Left ventricle myocardium inferior (tissue), 1 donor: ENCODE results near the gene CBLL1. TPM values are rescaled to one million over a fixed set of nuclear protein-coding genes. Genes with fewer than 3 reads are reported as not detected.

ENCODE experiments used
- DNase-seq: peaks from one replicate; pipeline ENCODE4 v3.0.0-alpha.2; 2020
- H3K27ac ChIP-seq: fragments of 200-600 bp; replicated peaks from 2 replicates; pipeline ENCODE4 v1.8.0; 2021
- H3K27me3 ChIP-seq: fragments of 200-600 bp; 2 replicates; pipeline ENCODE4 v1.8.0; 2021; ENCODE audit warnings: low read depth
- H3K36me3 ChIP-seq: fragments of 200-600 bp; 2 replicates; pipeline ENCODE4 v1.8.0; 2021
- H3K4me1 ChIP-seq: fragments of 200-600 bp; 2 replicates; pipeline ENCODE4 v1.8.0; 2021
- H3K4me3 ChIP-seq: fragments of 200-600 bp; 2 replicates; pipeline ENCODE4 v1.8.0; 2021; ENCODE audit warnings: mild to moderate bottlenecking, moderate library complexity
- H3K9me3 ChIP-seq: fragments of 200-600 bp; replicated peaks from 2 replicates; pipeline ENCODE4 v1.8.0; 2021
- CTCF ChIP-seq: fragments of 200-600 bp; IDR thresholded peaks from 2 replicates; pipeline ENCODE4 v1.8.0; 2021; ENCODE audit warnings: antibody characterized with exemption, mild to moderate bottlenecking, borderline replicate concordance
- intact Hi-C: fragments of 100-400 bp; cut with micrococcal nuclease; formaldehyde crosslinking; loops from one replicate; pipeline ENCODE4 v1.11.0; 2022
- total RNA-seq: library from RNA; stranded (reverse); fragmentation: NEBNext Ultra II Directional; extraction: Animal tissue kit (Norgen Biotek cat#: 25700); gene quantifications from one replicate; pipeline ENCODE4 v1.2.1, GENCODE V29; 2021
- donor health status: DM: no; HTN: yes; CAD: no; lungs with severe emphysema.

Gene CBLL1
- total RNA-seq, 1 donor from 2014 or later = 21.6 TPM

- TF ChIP-seq CTCF = no peak
- Histone ChIP-seq H3K36me3 (no peaks in the 10 kb centered on the region), H3K27ac (no peak overlapping the region), H3K27me3 (no peaks in the 10 kb centered on the region), H3K4me1 (peaks cover 14% of the 10 kb centered on the region), H3K9me3 (no peaks in the 10 kb centered on the region), H3K4me3 (no peak overlapping the region)
- intact Hi-C loops = no loop called here
- DNase-seq = no peak
Observed at GRCh38 chr7:107701191-107701590, 42.8 kb upstream of the CBLL1 start.

GRCh38 chr7:107703219-107703618, 40.7 kb upstream of the CBLL1 start:
- DNase-seq = no peak
- H3K36me3 ChIP-seq = no peaks in the 10 kb centered on the region
- no peaks in the 10 kb centered on the region for H3K27me3 ChIP-seq
- H3K4me3 ChIP-seq = no peak overlapping the region
- H3K27ac ChIP-seq = peak overlapping the region; percentile 2
- H3K4me1 ChIP-seq = peaks cover 14% of the 10 kb centered on the region
- TF ChIP-seq CTCF = no peak
- intact Hi-C loops = no loop called here
- H3K9me3 ChIP-seq = no peaks in the 10 kb centered on the region

- H3K27me3 ChIP-seq = no peaks in the 10 kb centered on the region
- intact Hi-C loops = no loop called here
Observed at GRCh38 chr7:107703872-107704271, 40.1 kb upstream of the CBLL1 start.

GRCh38 chr7:107708956-107709355, 35.0 kb upstream of the CBLL1 start:
- no peak overlapping the region for H3K4me3 ChIP-seq
- H3K4me1 ChIP-seq = no peaks in the 10 kb centered on the region
- no peak for DNase-seq
- no peaks in the 10 kb centered on the region for H3K9me3 ChIP-seq
- no peaks in the 10 kb centered on the region for H3K27me3 ChIP-seq
- no peak overlapping the region for H3K27ac ChIP-seq
- intact Hi-C loops = no loop called here
- no peak for TF ChIP-seq CTCF
- no peaks in the 10 kb centered on the region for H3K36me3 ChIP-seq

More at GRCh38 chr7:107703872-107704271, 40.1 kb upstream of the CBLL1 start:
- Histone ChIP-seq H3K4me3 (no peak overlapping the region), H3K4me1 (peaks cover 14% of the 10 kb centered on the region), H3K9me3 (no peaks in the 10 kb centered on the region), H3K27ac (no peak overlapping the region), H3K36me3 (no peaks in the 10 kb centered on the region)
- DNase-seq = no peak
- no peak for TF ChIP-seq CTCF

GRCh38 chr7:107711301-107711700, 32.6 kb upstream of the CBLL1 start:
- intact Hi-C loops = no loop called here
- no peak for TF ChIP-seq CTCF
- no peak overlapping the region for H3K4me3 ChIP-seq

GRCh38 chr7:107712025-107712424, 31.9 kb upstream of the CBLL1 start:
- Histone ChIP-seq H3K27ac (no peak overlapping the region), H3K36me3 (no peaks in the 10 kb centered on the region), H3K27me3 (no peaks in the 10 kb centered on the region), H3K4me3 (no peak overlapping the region), H3K4me1 (no peaks in the 10 kb centered on the region), H3K9me3 (no peaks in the 10 kb centered on the region)
- intact Hi-C loops = no loop called here
- DNase-seq = no peak
- no peak for TF ChIP-seq CTCF

More at GRCh38 chr7:107711301-107711700, 32.6 kb upstream of the CBLL1 start:
- Histone ChIP-seq H3K27ac (no peak overlapping the region), H3K27me3 (no peaks in the 10 kb centered on the region), H3K9me3 (no peaks in the 10 kb centered on the region), H3K4me1 (no peaks in the 10 kb centered on the region), H3K36me3 (no peaks in the 10 kb centered on the region)
- DNase-seq = no peak
